RWPE1 (cell line): ENCODE data around the gene AGTPBP1.

Experiments used
- CTCF ChIA-PET: fragments of 350-600 bp; sonication (Branson Sonifier 250); formaldehyde crosslinking; extraction: SDS; loops from one replicate; lab custom pipeline; 2021; lab: Yijun Ruan, JAX
- POLR2A ChIA-PET: fragments of 400-600 bp; formaldehyde crosslinking; extraction: SDS; loops from one replicate; lab custom pipeline; 2020; ENCODE audit warnings: antibody characterized with exemption; ENCODE audit not compliant: low non-redundant PET; lab: Yijun Ruan, JAX
- DNase-seq: peaks from one replicate; pipeline ENCODE4 v3.0.0; 2012; ENCODE audit warnings: low spot score
- H3K27ac ChIP-seq: fragments of 450-650 bp; 2 replicates; pipeline ENCODE4 v1.5.1; 2017
- TF ChIP-seq, protein P1 (sequence below): fragments of 450-650 bp; conservative IDR thresholded peaks from 2 replicates; pipeline ENCODE4 v1.5.1; 2017; ENCODE audit warnings: low read depth, mild to moderate bottlenecking

AGTPBP1 gene

DNA sequence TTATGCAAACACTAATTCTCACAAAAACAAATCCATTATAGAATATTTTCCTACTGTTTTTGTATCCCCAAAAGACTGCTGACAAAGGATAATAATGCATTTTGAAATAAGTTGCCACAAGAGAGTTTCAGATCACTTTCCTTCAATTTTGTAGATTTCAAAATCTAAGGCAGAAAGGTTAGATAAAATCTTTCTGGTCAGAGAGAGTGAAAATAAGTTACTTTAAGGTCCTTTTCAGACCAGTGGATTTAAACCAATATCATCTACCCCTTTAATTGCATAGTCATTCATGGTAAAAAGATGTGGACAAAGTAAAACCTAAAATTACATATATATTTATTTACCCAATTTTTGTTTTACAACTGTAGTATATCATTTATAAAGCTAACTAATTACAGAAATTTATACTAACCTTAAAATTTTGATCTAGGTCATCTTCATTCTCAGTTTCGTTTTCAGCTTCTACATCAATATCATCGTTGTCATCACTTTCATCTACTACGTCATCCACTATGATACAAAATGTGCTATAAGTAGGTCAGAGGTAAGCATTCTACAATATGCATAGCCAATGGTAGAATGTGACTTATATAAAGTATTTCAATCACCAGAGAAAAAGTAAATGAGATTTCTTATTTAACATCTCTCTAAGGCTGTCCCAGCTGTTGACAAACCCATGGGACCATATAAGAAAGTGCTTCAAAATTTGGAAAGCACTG lies 95.7 kb downstream of the AGTPBP1 start:
- TF ChIP-seq, protein P1, sequence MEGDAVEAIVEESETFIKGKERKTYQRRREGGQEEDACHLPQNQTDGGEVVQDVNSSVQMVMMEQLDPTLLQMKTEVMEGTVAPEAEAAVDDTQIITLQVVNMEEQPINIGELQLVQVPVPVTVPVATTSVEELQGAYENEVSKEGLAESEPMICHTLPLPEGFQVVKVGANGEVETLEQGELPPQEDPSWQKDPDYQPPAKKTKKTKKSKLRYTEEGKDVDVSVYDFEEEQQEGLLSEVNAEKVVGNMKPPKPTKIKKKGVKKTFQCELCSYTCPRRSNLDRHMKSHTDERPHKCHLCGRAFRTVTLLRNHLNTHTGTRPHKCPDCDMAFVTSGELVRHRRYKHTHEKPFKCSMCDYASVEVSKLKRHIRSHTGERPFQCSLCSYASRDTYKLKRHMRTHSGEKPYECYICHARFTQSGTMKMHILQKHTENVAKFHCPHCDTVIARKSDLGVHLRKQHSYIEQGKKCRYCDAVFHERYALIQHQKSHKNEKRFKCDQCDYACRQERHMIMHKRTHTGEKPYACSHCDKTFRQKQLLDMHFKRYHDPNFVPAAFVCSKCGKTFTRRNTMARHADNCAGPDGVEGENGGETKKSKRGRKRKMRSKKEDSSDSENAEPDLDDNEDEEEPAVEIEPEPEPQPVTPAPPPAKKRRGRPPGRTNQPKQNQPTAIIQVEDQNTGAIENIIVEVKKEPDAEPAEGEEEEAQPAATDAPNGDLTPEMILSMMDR = no peak
- H3K27ac ChIP-seq = no peak overlapping the region
- ChIA-PET POLR2A (no interaction called here), CTCF (interaction anchor here (0.6 kb wide), 3 partner anchors 11 to 865 kb away, joined by 3 to 5 read pairs (median 4); no protein-coding TSS in a partner anchor)
- no peak for DNase-seq

DNA sequence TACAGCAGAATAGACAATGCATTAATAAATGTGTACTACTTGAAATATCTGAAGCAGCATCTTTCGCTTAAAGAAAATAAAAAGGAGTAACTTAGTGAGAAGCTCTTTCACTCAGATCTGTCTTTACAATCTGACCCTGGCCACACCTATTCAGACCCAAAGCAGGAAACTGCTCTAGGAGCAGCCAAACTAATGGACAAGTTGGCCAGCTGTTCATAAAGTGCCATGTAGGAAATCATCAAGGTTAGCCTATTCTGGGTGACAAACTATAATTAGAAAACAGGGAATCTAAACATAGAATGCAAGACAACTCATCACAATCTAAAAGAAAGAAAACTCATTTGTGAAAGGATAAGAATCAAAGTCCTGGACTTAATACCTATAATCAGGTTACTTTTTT lies 101.3 kb downstream of the AGTPBP1 start:
- TF ChIP-seq, protein P1 = no peak
- POLR2A ChIA-PET = no interaction called here

DNA sequence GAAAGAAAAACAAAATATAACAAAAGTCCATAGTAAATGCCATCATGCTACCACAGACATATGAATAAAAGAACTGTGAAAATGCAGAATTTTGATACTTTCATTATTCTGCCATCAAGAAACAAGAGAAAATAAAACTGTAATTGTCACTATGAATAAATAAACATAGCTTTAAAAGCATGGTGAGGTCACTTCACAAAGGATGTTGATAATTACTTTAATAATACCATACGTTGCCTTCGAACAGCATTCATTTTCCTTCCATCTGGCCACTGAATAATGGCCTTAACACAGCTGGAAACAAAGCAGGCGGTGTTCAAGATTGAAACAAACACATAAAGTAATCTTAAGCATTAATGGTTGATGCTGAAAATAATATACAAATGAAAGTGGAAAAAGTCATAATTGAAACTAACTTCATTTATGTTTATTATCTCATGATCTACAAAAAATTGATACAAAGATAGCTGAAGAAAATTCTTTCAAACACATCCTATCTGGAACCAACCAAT lies 102.0 kb downstream of the AGTPBP1 start:
- TF ChIP-seq, protein P1 = no peak
- no peak for DNase-seq
- CTCF ChIA-PET = no interaction called here
- POLR2A ChIA-PET = no interaction called here
- no peak overlapping the region for H3K27ac ChIP-seq

More for the DNA sequence above, 101.3 kb downstream of the AGTPBP1 start:
- CTCF ChIA-PET = no interaction called here
- no peak overlapping the region for H3K27ac ChIP-seq
- no peak for DNase-seq

DNA sequence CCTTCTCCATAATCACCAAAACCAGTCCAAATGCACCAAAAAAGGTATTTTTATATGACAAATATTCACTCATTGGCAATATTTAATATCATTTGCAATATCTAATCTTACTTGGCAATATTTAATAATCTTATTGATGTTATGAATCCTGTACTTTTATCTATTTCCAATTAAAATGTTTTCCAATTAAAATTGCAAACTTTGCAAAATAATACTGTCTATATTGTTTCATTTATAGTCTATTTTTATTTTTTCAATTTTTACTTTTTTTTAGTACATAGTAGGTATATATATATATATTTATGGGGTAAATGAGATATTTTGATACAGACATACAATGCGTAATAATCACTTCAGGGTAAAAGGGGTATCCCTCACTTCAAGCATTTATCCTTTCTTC lies 109.9 kb downstream of the AGTPBP1 start:
- DNase-seq = no peak
- ChIA-PET CTCF (interaction anchor here (0.7 kb wide), 1 partner anchor 1831 kb away, joined by 3 read pairs; no protein-coding TSS in a partner anchor), POLR2A (no interaction called here)
- no peak overlapping the region for H3K27ac ChIP-seq
- TF ChIP-seq, protein P1 = no peak

DNA sequence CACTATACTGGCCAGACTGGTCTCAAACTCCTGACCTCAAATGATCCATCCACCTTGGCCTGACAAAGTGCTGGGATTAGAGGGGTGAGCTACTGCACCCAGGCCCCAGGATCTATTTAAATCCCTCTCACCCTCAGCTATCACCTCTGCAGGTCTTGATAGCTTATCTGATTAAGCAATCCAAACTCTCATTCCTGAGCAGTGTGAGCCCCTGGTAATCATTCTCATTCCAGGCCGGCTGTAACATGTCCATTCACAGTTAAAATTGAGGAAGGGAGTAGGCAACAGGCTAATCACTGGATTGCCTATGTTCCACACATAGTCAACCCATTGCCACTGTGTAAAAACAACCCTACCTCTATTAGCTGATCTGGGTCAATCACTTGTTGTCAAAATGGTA lies 111.1 kb downstream of the AGTPBP1 start:
- no peak for DNase-seq
- CTCF ChIA-PET = interaction anchor here (2.3 kb wide), 1 partner anchor 20 kb away, joined by 10 read pairs; no protein-coding TSS in a partner anchor
- no peak overlapping the region for H3K27ac ChIP-seq
- POLR2A ChIA-PET = no interaction called here
- TF ChIP-seq, protein P1 = no peak

DNA sequence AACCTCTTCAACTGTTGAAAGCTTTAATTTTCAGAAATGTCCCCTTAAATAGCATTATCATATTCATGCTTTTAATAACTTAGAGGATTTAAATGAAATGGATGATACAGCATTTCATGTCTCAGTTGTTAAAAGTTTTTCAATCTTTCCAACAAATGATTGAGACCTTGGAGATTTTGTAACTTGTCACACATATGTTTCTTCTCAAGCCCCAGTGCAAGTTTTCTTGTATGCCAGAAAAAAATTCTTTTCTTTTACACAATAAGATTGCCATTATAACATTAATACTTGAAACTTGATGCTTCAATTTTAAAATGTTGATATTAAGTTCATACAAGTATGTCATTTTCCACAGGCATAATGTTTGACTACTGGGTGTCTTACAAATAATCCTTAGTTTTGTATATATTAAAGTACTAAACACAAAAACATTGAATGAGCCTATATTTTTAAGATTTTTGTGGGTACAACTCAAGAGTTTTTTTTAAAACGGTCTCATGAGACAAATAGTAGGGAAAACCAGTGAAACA lies 124.5 kb downstream of the AGTPBP1 start:
- TF ChIP-seq, protein P1 = no peak
- H3K27ac ChIP-seq = no peak overlapping the region
- POLR2A ChIA-PET = no interaction called here
- DNase-seq = no peak
- CTCF ChIA-PET = no interaction called here
